ENCODE results near the gene HOOK2. TPM values are rescaled to one million over a fixed set of nuclear protein-coding genes. Genes with fewer than 3 reads are reported as not detected.
A peak's percentile ranks its signal among the peaks of the same experiment; 100 is the strongest.

HOOK2 gene
- total and polyA plus RNA-seq, 2 of the 8 experiments (the other 6 are each of a cell fraction or from before 2014, with no cell fraction given) = 23.8 to 63.2 TPM

GRCh38 chr19:12801466-12802266, 26.3 kb upstream of the HOOK2 start, which contains the start of the genes PRDX2 and THSD8 (continued):
- TF ChIP-seq, protein P1, sequence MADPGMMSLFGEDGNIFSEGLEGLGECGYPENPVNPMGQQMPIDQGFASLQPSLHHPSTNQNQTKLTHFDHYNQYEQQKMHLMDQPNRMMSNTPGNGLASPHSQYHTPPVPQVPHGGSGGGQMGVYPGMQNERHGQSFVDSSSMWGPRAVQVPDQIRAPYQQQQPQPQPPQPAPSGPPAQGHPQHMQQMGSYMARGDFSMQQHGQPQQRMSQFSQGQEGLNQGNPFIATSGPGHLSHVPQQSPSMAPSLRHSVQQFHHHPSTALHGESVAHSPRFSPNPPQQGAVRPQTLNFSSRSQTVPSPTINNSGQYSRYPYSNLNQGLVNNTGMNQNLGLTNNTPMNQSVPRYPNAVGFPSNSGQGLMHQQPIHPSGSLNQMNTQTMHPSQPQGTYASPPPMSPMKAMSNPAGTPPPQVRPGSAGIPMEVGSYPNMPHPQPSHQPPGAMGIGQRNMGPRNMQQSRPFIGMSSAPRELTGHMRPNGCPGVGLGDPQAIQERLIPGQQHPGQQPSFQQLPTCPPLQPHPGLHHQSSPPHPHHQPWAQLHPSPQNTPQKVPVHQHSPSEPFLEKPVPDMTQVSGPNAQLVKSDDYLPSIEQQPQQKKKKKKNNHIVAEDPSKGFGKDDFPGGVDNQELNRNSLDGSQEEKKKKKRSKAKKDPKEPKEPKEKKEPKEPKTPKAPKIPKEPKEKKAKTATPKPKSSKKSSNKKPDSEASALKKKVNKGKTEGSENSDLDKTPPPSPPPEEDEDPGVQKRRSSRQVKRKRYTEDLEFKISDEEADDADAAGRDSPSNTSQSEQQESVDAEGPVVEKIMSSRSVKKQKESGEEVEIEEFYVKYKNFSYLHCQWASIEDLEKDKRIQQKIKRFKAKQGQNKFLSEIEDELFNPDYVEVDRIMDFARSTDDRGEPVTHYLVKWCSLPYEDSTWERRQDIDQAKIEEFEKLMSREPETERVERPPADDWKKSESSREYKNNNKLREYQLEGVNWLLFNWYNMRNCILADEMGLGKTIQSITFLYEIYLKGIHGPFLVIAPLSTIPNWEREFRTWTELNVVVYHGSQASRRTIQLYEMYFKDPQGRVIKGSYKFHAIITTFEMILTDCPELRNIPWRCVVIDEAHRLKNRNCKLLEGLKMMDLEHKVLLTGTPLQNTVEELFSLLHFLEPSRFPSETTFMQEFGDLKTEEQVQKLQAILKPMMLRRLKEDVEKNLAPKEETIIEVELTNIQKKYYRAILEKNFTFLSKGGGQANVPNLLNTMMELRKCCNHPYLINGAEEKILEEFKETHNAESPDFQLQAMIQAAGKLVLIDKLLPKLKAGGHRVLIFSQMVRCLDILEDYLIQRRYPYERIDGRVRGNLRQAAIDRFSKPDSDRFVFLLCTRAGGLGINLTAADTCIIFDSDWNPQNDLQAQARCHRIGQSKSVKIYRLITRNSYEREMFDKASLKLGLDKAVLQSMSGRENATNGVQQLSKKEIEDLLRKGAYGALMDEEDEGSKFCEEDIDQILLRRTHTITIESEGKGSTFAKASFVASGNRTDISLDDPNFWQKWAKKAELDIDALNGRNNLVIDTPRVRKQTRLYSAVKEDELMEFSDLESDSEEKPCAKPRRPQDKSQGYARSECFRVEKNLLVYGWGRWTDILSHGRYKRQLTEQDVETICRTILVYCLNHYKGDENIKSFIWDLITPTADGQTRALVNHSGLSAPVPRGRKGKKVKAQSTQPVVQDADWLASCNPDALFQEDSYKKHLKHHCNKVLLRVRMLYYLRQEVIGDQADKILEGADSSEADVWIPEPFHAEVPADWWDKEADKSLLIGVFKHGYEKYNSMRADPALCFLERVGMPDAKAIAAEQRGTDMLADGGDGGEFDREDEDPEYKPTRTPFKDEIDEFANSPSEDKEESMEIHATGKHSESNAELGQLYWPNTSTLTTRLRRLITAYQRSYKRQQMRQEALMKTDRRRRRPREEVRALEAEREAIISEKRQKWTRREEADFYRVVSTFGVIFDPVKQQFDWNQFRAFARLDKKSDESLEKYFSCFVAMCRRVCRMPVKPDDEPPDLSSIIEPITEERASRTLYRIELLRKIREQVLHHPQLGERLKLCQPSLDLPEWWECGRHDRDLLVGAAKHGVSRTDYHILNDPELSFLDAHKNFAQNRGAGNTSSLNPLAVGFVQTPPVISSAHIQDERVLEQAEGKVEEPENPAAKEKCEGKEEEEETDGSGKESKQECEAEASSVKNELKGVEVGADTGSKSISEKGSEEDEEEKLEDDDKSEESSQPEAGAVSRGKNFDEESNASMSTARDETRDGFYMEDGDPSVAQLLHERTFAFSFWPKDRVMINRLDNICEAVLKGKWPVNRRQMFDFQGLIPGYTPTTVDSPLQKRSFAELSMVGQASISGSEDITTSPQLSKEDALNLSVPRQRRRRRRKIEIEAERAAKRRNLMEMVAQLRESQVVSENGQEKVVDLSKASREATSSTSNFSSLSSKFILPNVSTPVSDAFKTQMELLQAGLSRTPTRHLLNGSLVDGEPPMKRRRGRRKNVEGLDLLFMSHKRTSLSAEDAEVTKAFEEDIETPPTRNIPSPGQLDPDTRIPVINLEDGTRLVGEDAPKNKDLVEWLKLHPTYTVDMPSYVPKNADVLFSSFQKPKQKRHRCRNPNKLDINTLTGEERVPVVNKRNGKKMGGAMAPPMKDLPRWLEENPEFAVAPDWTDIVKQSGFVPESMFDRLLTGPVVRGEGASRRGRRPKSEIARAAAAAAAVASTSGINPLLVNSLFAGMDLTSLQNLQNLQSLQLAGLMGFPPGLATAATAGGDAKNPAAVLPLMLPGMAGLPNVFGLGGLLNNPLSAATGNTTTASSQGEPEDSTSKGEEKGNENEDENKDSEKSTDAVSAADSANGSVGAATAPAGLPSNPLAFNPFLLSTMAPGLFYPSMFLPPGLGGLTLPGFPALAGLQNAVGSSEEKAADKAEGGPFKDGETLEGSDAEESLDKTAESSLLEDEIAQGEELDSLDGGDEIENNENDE (IDR thresholded peaks at IDR 0.05; ENCODE audit: insufficient replicate concordance, low read length) = no peak
- TF ChIP-seq, protein P2, sequence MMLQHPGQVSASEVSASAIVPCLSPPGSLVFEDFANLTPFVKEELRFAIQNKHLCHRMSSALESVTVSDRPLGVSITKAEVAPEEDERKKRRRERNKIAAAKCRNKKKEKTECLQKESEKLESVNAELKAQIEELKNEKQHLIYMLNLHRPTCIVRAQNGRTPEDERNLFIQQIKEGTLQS (IDR thresholded peaks at IDR 0.05; ENCODE audit: insufficient read depth, low read depth, low read length) = no peak
- TF ChIP-seq CBX5 (IDR thresholded peaks at IDR 0.05; ENCODE audit: low read depth, low read length) (no peak), BCL11A (IDR thresholded peaks at IDR 0.05; ENCODE audit: low read depth in 2 of 2, low read length in 2 of 2) (no peak), POU5F1 (IDR thresholded peaks at IDR 0.05; ENCODE audit: low read depth, low read length) (no peak), YY1 (IDR thresholded peaks at IDR 0.05; ENCODE audit: low read depth, low read length) (peak; percentile 18; the same call in 1 of the 2 replicates), SP2 (IDR thresholded peaks at IDR 0.05; ENCODE audit: low read length) (no peak), BRCA1 (IDR thresholded peaks at IDR 0.05; ENCODE audit: low read depth, low read length) (no peak; the same call in 1 of the 2 replicates)
- TF ChIP-seq, protein P3, sequence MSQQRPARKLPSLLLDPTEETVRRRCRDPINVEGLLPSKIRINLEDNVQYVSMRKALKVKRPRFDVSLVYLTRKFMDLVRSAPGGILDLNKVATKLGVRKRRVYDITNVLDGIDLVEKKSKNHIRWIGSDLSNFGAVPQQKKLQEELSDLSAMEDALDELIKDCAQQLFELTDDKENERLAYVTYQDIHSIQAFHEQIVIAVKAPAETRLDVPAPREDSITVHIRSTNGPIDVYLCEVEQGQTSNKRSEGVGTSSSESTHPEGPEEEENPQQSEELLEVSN (IDR thresholded peaks at IDR 0.05) = no peak; the same call in 1 of the 2 replicates
